Stomach (tissue), 9 donors: ENCODE data around the gene BLCAP. TPM values are rescaled to one million over a fixed set of nuclear protein-coding genes. Genes with fewer than 3 reads are reported as not detected.
"Not testable (repeated sequence)": the region's sequence is repeated elsewhere in the genome, so short reads cannot be mapped to it uniquely, and the experiment has no call there.

Experiments used
- DNase-seq, 2 donors: peaks; one replicate each; pipeline versions ENCODE4 v3.0.0 to v3.0.0-alpha.2; 2013 to 2019
- H3K27ac ChIP-seq, 5 donors: fragments of 200-600 bp in 4 of 5; sonication (generic) in 4 of 5; one replicate each; pipeline ENCODE4 v1.5.1; 2013 to 2019; ENCODE audit warnings: mild to moderate bottlenecking in 1 of 5, moderate library complexity in 1 of 5
- H3K27me3 ChIP-seq, 3 donors: fragments of 200-600 bp; sonication (generic); one replicate each; pipeline ENCODE4 v1.5.1; 2017 to 2019; ENCODE audit warnings: mixed run types in 1 of 3
- H3K36me3 ChIP-seq, 4 donors: fragments of 200-600 bp; sonication (generic); 1 replicate in 3 of 4; 2 replicates in 1 of 4; pipeline ENCODE4 v1.5.1; 2016 to 2019
- H3K4me1 ChIP-seq, 4 donors: fragments of 200-600 bp; sonication (generic); one replicate each; pipeline ENCODE4 v1.5.1; 2016 to 2019
- H3K4me3 ChIP-seq, 4 donors: fragments of 200-600 bp; sonication (generic) in 3 of 4; one replicate each; pipeline ENCODE4 v1.5.1; 2016 to 2019; ENCODE audit warnings: mild to moderate bottlenecking in 1 of 4
- H3K9me3 ChIP-seq, 4 donors: fragments of 200-600 bp; sonication (generic); one replicate each; pipeline ENCODE4 v1.5.1; 2016 to 2019
- CTCF ChIP-seq, 7 experiments: fragments of 450-650 bp in 4 of 7; fragments of 200-600 bp in 3 of 7; sonication (generic) in 3 of 7; IDR thresholded peaks; one replicate each; pipeline ENCODE4 v1.5.1; 2016 to 2019; ENCODE audit warnings: antibody characterized with exemption in 7 of 7, control low read depth in 2 of 7, mild to moderate bottlenecking in 1 of 7
- EP300 ChIP-seq: sonication (generic); formaldehyde crosslinking; IDR thresholded peaks from one replicate; pipeline ENCODE4 v1.6.1; 2017; ENCODE audit warnings: antibody characterized with exemption
- POLR2A ChIP-seq, 4 donors: fragments of 450-650 bp; IDR thresholded peaks; one replicate each; pipeline ENCODE4 v1.6.1; 2016; ENCODE audit warnings: antibody characterized with exemption in 4 of 4, control low read depth in 2 of 4, mild to moderate bottlenecking in 1 of 4, moderate library complexity in 1 of 4
- POLR2AphosphoS5 ChIP-seq, 3 donors: sonication (generic); formaldehyde crosslinking; IDR thresholded peaks; one replicate each; pipeline ENCODE4 v1.6.1; 2016; ENCODE audit warnings: antibody characterized with exemption in 3 of 3
- whole genome bisulfite sequencing, 5 donors: extraction: QIAGEN DNeasy Blood & Tissue Kit in 3 of 5; methylation state at CpG; one replicate each; pipeline versions ENCODE4 v1.1.5 to v1.1.7; 2013 to 2018; 5-methylcytosine and 5-hydroxymethylcytosine counted together
- intact Hi-C: fragments of 100-400 bp; cut with DNase I; formaldehyde crosslinking; loops from one replicate; pipeline ENCODE4 v1.15.1; 2023; ENCODE audit warnings: low total_unique reads
- polyA plus RNA-seq, 3 donors: library from polyadenylated mRNA; stranded (reverse); fragments of 200-250 nt; gene quantifications; one replicate each; pipeline ENCODE4 v1.2.3, GENCODE V29; 2013
- total RNA-seq, 5 donors: library from RNA; depleted of rRNA; stranded (reverse); fragments of >200 nt; gene quantifications; one replicate each; pipeline versions ENCODE4 v1.1.0 to v1.2.3, GENCODE V29; 2014 to 2016
- donor health status: healthy with polysubstance abuse.
- donor health status: Bipolar disorder and iron deficiency.
- donor health status: healthy.

Gene BLCAP
- total and polyA plus RNA-seq, 8 donors: 12.5 to 84.4 (median 46.6) TPM

- no peaks in the 10 kb centered on the region for H3K27me3 ChIP-seq
- intact Hi-C loops: no loop called here
- H3K36me3 ChIP-seq: no peaks in the 10 kb centered on the region
- H3K4me1 ChIP-seq: no peaks in the 10 kb centered on the region
- no peaks in the 10 kb centered on the region for H3K9me3 ChIP-seq
- WGBS, 5 donors: 47 to 60% (median 51%) methylated on average over 3 of the region's 3 CpGs
- DNase-seq: peak in 1 of 2 donors; percentile 56
- TF ChIP-seq EP300: no peak
- peak in 1 of 7 experiments; percentile 0 for TF ChIP-seq CTCF (IDR thresholded peaks at IDR 0.05)
- no peak for TF ChIP-seq POLR2A (IDR thresholded peaks at IDR 0.05)
- no peak for TF ChIP-seq POLR2AphosphoS5 (IDR thresholded peaks at IDR 0.05)
- H3K4me3 ChIP-seq: no peak overlapping the region
- no peak overlapping the region for H3K27ac ChIP-seq
These were observed 16.2 kb upstream of the BLCAP start for GRCh38 chr20:37543828-37544227.

- no peaks in the 10 kb centered on the region for H3K4me1 ChIP-seq
- peak in 1 of 2 donors; percentile 68 for DNase-seq
- no peak overlapping the region for H3K27ac ChIP-seq
These were observed 14.6 kb upstream of the BLCAP start for GRCh38 chr20:37542281-37542680.

GRCh38 chr20:37541326-37541725 is 13.7 kb upstream of the BLCAP start:
- Histone ChIP-seq H3K36me3 (no peaks in the 10 kb centered on the region), H3K27ac (no peak overlapping the region), H3K27me3 (no peaks in the 10 kb centered on the region), H3K4me1 (no peaks in the 10 kb centered on the region), H3K9me3 (no peaks in the 10 kb centered on the region), H3K4me3 (no peak overlapping the region)
- DNase-seq: no peak
- 86 to 94% (median 92%) methylated on average over 5 of the region's 5 CpGs for WGBS, 5 donors
- intact Hi-C loops: no loop called here
- TF ChIP-seq POLR2A (IDR thresholded peaks at IDR 0.05) (no peak), CTCF (IDR thresholded peaks at IDR 0.05) (no peak), EP300 (no peak), POLR2AphosphoS5 (IDR thresholded peaks at IDR 0.05) (no peak)

More at GRCh38 chr20:37542281-37542680, 14.6 kb upstream of the BLCAP start:
- WGBS, 5 donors: 23 to 45% (median 34%) methylated on average over 6 of the region's 6 CpGs
- Histone ChIP-seq H3K9me3 (no peaks in the 10 kb centered on the region), H3K4me3 (no peak overlapping the region), H3K36me3 (no peaks in the 10 kb centered on the region), H3K27me3 (no peaks in the 10 kb centered on the region)
- TF ChIP-seq EP300 (no peak), POLR2A (IDR thresholded peaks at IDR 0.05) (no peak), CTCF (IDR thresholded peaks at IDR 0.05) (no peak), POLR2AphosphoS5 (IDR thresholded peaks at IDR 0.05) (no peak)
- intact Hi-C loops: no loop called here

GRCh38 chr20:37540838-37541237 is 13.2 kb upstream of the BLCAP start:
- H3K4me1 ChIP-seq, H3K4me3 ChIP-seq, H3K9me3 ChIP-seq, H3K36me3 ChIP-seq, H3K27ac ChIP-seq, intact Hi-C loops, H3K27me3 ChIP-seq, DNase-seq: not testable (repeated sequence)
- 82 to 100% (median 85%) methylated on average over 1 of the region's 1 CpG for WGBS, 5 donors

- Histone ChIP-seq H3K4me3 (no peak overlapping the region), H3K9me3 (no peaks in the 10 kb centered on the region), H3K27ac (no peak overlapping the region), H3K36me3 (no peaks in the 10 kb centered on the region), H3K4me1 (peaks cover 0 to under 1% (median 0%) of the 10 kb centered on the region in 4 donors), H3K27me3 (no peaks in the 10 kb centered on the region)
- intact Hi-C loops: no loop called here
- TF ChIP-seq POLR2AphosphoS5 (IDR thresholded peaks at IDR 0.05) (no peak), EP300 (no peak), CTCF (IDR thresholded peaks at IDR 0.05) (no peak), POLR2A (IDR thresholded peaks at IDR 0.05) (no peak)
- DNase-seq: no peak
- WGBS, 5 donors: 15 to 31% (median 21%) methylated on average over 5 of the region's 5 CpGs
These were observed 12.3 kb upstream of the BLCAP start for GRCh38 chr20:37540001-37540400.
